Testis (tissue), 3 donors: ENCODE results near the gene ATP5MC2. TPM values are rescaled to one million over a fixed set of nuclear protein-coding genes. Genes with fewer than 3 reads are reported as not detected.

ENCODE experiments used
- DNase-seq: peaks from one replicate; pipeline ENCODE4 v3.0.0-alpha.2; 2019
- H3K27ac ChIP-seq, 2 donors: fragments of 200-600 bp; sonication (generic); one replicate each; pipeline ENCODE4 v1.5.1; 2019
- H3K27me3 ChIP-seq: fragments of 200-600 bp; sonication (generic); one replicate; pipeline ENCODE4 v1.5.1; 2019
- H3K36me3 ChIP-seq: fragments of 200-600 bp; sonication (generic); one replicate; pipeline ENCODE4 v1.5.1; 2017; ENCODE audit warnings: low read depth; ENCODE audit errors: missing control alignments
- H3K4me1 ChIP-seq: fragments of 200-600 bp; sonication (generic); one replicate; pipeline ENCODE4 v1.5.1; 2019
- H3K4me3 ChIP-seq, 2 donors: fragments of 200-600 bp; sonication (generic); one replicate each; pipeline ENCODE4 v1.5.1; 2017 to 2019
- H3K9me3 ChIP-seq: fragments of 200-600 bp; sonication (generic); one replicate; pipeline ENCODE4 v1.5.1; 2017
- POLR2A ChIP-seq: fragments of 450-650 bp; IDR thresholded peaks from one replicate; pipeline ENCODE4 v1.6.1; 2017; ENCODE audit warnings: antibody characterized with exemption, mild to moderate bottlenecking, moderate library complexity
- whole genome bisulfite sequencing, 2 donors: methylation state at CpG; one replicate each; pipeline ENCODE4 v1.1.5; 2018; 5-methylcytosine and 5-hydroxymethylcytosine counted together
- intact Hi-C: fragments of 100-400 bp; cut with DNase I; formaldehyde crosslinking; loops from one replicate; pipeline ENCODE4 v1.15.1; 2023; ENCODE audit warnings: low total_unique reads
- polyA plus RNA-seq: library from polyadenylated mRNA; stranded (reverse); fragments of 350-450 nt; fragmentation: Illumina TruSeq; extraction: RNeasy Lipid Tissue Mini Kit (QIAGEN cat#74804); gene quantifications from one replicate; pipeline ENCODE4 v1.2.3, GENCODE V29; 2014; ENCODE audit warnings: low read depth, low replicate concordance; ENCODE audit not compliant: insufficient read depth
- total RNA-seq, 2 donors: library from RNA; depleted of rRNA; stranded (reverse); fragments of >200 nt; gene quantifications; one replicate each; pipeline ENCODE4 v1.2.3, GENCODE V29; 2016
- TF ChIP-seq, protein P1 (sequence below), 3 experiments: fragments of 450-650 bp in 2 of 3; fragments of 200-600 bp in 1 of 3; sonication (generic) in 1 of 3; IDR thresholded peaks; one replicate each; pipeline ENCODE4 v1.5.1; 2016 to 2019; ENCODE audit warnings: antibody characterized with exemption in 3 of 3, mild to moderate bottlenecking in 2 of 3, moderate library complexity in 1 of 3

The ATP5MC2 gene
- total and polyA plus RNA-seq, 3 donors from 2014 or later: 201 to 316 (median 304) TPM

DNA sequence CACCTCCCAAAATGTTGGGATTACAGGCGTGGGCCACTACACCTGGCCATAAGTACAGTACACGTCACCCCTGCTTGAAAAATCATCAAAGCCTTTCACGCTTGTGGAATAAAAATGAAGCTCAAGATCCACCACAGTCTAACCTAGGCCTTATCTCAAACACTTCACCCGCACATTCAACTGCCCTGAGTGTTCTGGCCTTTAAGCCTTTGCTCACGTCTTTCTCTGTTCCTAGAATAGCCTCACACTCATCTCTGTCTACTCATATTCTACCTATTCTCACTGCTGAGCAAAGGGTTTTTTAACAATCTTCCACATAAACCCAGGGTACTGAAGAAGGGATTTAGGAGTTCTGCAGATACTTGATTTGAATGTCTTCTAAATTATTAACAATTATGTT, 41.4 kb upstream of the ATP5MC2 start:
- H3K36me3 ChIP-seq: no peaks in the 10 kb centered on the region
- no peak overlapping the region for H3K27ac ChIP-seq
- no peak for DNase-seq
- H3K4me1 ChIP-seq: no peaks in the 10 kb centered on the region
- WGBS, 2 donors: 86 to 89% methylated on average over 5 of the region's 5 CpGs
- TF ChIP-seq, protein P1, sequence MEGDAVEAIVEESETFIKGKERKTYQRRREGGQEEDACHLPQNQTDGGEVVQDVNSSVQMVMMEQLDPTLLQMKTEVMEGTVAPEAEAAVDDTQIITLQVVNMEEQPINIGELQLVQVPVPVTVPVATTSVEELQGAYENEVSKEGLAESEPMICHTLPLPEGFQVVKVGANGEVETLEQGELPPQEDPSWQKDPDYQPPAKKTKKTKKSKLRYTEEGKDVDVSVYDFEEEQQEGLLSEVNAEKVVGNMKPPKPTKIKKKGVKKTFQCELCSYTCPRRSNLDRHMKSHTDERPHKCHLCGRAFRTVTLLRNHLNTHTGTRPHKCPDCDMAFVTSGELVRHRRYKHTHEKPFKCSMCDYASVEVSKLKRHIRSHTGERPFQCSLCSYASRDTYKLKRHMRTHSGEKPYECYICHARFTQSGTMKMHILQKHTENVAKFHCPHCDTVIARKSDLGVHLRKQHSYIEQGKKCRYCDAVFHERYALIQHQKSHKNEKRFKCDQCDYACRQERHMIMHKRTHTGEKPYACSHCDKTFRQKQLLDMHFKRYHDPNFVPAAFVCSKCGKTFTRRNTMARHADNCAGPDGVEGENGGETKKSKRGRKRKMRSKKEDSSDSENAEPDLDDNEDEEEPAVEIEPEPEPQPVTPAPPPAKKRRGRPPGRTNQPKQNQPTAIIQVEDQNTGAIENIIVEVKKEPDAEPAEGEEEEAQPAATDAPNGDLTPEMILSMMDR (IDR thresholded peaks at IDR 0.05): no peak
- no peak for TF ChIP-seq POLR2A
- no peak overlapping the region for H3K4me3 ChIP-seq
- no peaks in the 10 kb centered on the region for H3K9me3 ChIP-seq
- intact Hi-C loops: no loop called here
- H3K27me3 ChIP-seq: no peaks in the 10 kb centered on the region

DNA sequence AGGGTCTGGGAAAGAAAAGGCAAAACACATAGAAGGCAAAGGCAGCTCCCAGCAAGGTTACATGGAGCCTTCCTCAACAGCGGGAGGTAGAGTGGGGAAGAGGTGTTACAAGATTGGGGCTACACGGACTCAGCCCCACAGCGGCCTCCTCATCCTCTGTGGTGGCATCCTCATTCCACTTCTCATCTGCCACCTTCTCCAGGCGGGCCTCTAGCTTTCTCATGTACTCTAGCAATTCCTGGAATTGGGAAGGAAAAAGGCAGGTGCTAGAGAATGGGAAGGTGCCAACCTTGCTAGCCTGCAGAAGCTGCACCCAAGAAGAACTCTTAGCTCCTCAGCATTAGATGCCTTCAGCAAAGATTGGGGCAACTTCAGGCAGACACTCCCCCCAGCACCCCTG, 38.1 kb upstream of the ATP5MC2 start:
- WGBS, 2 donors: 92 to 96% methylated on average over 4 of the region's 4 CpGs
- no peak for DNase-seq
- H3K4me3 ChIP-seq: no peak overlapping the region
- no peaks in the 10 kb centered on the region for H3K4me1 ChIP-seq
- H3K27ac ChIP-seq: no peak overlapping the region
- TF ChIP-seq, protein P1 (IDR thresholded peaks at IDR 0.05): no peak
- TF ChIP-seq POLR2A: no peak
- no peaks in the 10 kb centered on the region for H3K9me3 ChIP-seq
- H3K36me3 ChIP-seq: no peaks in the 10 kb centered on the region
- intact Hi-C loops: no loop called here
- no peaks in the 10 kb centered on the region for H3K27me3 ChIP-seq

DNA sequence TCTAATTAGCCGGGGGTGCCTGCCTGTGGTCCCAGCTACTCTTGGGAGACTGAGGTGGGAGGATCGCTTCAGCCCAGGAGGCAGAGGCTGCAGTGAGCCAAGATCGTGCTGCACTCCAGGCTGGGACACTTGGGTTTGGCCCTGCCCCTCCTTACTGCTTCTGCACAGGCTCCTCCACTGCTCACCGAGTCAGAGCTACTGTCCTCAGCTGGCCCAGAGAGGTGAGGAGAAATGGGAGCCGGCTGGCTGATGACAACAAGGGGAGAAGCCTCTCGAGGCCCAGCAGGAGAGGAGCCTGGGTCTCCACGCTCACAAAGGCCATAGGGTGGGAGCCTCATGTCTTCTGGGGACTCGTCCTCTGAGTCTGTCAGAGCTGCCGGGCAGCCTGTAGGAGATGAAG, 37.6 kb upstream of the ATP5MC2 start:
- no peaks in the 10 kb centered on the region for H3K27me3 ChIP-seq
- no peaks in the 10 kb centered on the region for H3K4me1 ChIP-seq
- DNase-seq: no peak
- H3K4me3 ChIP-seq: no peak overlapping the region
- no peaks in the 10 kb centered on the region for H3K36me3 ChIP-seq
- no peak overlapping the region for H3K27ac ChIP-seq
- intact Hi-C loops: no loop called here
- no peaks in the 10 kb centered on the region for H3K9me3 ChIP-seq
- 87 to 88% methylated on average over 9 of the region's 9 CpGs for WGBS, 2 donors
- TF ChIP-seq, protein P1 (IDR thresholded peaks at IDR 0.05): no peak
- TF ChIP-seq POLR2A: no peak

DNA sequence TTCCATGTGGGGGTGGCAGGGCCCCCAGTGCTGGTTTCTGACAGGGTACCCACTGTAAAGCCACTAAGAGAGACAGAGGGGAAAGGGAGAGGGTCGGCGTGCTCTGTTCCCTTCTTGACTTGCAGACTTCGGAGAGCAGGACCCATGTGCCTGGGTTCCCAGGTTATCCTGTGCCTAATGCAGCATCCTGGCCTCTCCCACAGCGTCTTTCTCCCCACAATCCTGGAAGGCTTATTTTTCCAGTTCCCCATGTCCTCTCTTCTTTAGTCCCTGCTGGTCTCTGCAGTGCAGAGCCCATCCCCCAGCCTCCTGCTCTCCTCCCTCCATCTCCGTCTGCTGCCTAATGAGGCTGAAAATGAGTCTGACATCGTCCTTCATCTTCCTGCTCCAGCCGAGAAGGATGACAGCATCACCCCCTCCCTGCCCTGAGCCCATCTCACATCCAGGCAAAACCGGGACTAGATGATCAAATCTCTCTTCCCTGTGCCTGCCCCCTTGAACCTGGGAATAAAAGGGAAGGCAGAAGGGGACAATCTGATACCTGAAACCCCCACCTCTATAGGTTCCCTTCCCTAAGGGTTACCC, 36.3 kb upstream of the ATP5MC2 start:
- no peak for TF ChIP-seq POLR2A
- no peak for DNase-seq
- 78 to 82% methylated on average over 8 of the region's 8 CpGs for WGBS, 2 donors
- no peaks in the 10 kb centered on the region for H3K36me3 ChIP-seq
- no peak overlapping the region for H3K27ac ChIP-seq
- H3K4me3 ChIP-seq: no peak overlapping the region
- no peaks in the 10 kb centered on the region for H3K9me3 ChIP-seq
- no peaks in the 10 kb centered on the region for H3K4me1 ChIP-seq
- intact Hi-C loops: no loop called here
- H3K27me3 ChIP-seq: no peaks in the 10 kb centered on the region

DNA sequence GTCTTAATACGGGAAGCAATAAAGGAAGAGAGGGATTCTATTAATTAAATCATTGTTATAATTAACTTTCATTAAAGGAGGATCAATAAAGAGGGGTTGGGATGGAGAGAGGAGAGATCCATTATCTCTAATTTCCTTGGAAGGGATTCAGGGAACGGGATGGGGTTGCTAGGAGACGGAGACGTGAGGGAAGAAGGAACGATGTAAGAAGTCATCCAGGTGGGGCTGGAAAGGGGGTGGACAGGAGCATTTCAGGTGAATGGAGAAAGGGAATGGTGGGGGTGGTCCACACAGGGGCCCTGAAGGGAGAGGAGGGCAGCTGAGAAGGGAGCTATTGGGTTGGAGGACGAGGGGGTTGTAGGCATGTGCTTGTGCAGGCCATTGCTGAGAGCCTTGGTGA, 34.2 kb upstream of the ATP5MC2 start:
- Histone ChIP-seq H3K4me1 (no peaks in the 10 kb centered on the region), H3K27ac (no peak overlapping the region), H3K36me3 (no peaks in the 10 kb centered on the region), H3K4me3 (no peak overlapping the region), H3K27me3 (no peaks in the 10 kb centered on the region), H3K9me3 (no peaks in the 10 kb centered on the region)
- 39 to 51% methylated on average over 6 of the region's 6 CpGs for WGBS, 2 donors
- intact Hi-C loops: no loop called here
- DNase-seq: no peak
- TF ChIP-seq POLR2A: no peak
- TF ChIP-seq, protein P1 (IDR thresholded peaks at IDR 0.05): no peak
